ENCODE data around the gene DPYD. TPM values are rescaled to one million over a fixed set of nuclear protein-coding genes. Genes with fewer than 3 reads are reported as not detected.

The DPYD gene
- total and polyA plus RNA-seq, 10 of the 15 experiments (the other 5 are each of a cell fraction or from before 2014, with no cell fraction given): 5.7 to 23.8 (median 10.2) TPM

GRCh38 chr1:97069312-97069711 lies 851.5 kb downstream of the DPYD start:
- ChIA-PET CTCF (interaction anchor here (0.9 kb wide), 1 partner anchor 12 kb away, joined by 3 read pairs; no protein-coding TSS in a partner anchor), SMC1A (ENCODE audit: uncharacterized antibody, unreplicated experiment) (no interaction called here), POLR2A (no interaction called here), RAD21 (ENCODE audit: unreplicated experiment) (no interaction called here)
- no TSS peak for BruUV-seq (replicated peaks)
- no peaks in the 10 kb centered on the region for H3K79me2 ChIP-seq (ENCODE audit: control insufficient read depth, insufficient read depth, low read length)
- no peaks in the 10 kb centered on the region for H3K9me3 ChIP-seq (replicated peaks; ENCODE audit: control insufficient read depth, insufficient read depth, low read length)
- H3K4me3 ChIP-seq: no peak overlapping the region
- no peak for FAIRE-seq
- H3K9ac ChIP-seq (ENCODE audit: control insufficient read depth, insufficient read depth, low read length): no peak overlapping the region
- in situ Hi-C loops (cut with MboI): no loop called here
- no peaks in the 10 kb centered on the region for H3K4me1 ChIP-seq (ENCODE audit: control insufficient read depth, insufficient read depth, low read length)
- no peaks in the 10 kb centered on the region for H3K27me3 ChIP-seq (replicated peaks in 1 of 2; ENCODE audit: control insufficient read depth in 2 of 2, insufficient read depth in 2 of 2, low read length in 1 of 2)
- TF ChIP-seq NR2C1 (IDR thresholded peaks at IDR 0.05) (no peak), NFIC (IDR thresholded peaks at IDR 0.05; ENCODE audit: low read depth, low read length) (no peak), YY1 (IDR thresholded peaks at IDR 0.05; ENCODE audit: low read depth, low read length) (no peak), HDGF (IDR thresholded peaks at IDR 0.05) (no peak), IKZF1 (conservative IDR thresholded peaks at IDR 0.05) (no peak), YBX1 (IDR thresholded peaks at IDR 0.05) (no peak), RBBP5 (conservative IDR thresholded peaks at IDR 0.05) (no peak)
- H4K20me1 ChIP-seq (ENCODE audit: control insufficient read depth, insufficient read depth): no peaks in the 10 kb centered on the region
- intact Hi-C loops (cut with micrococcal nuclease; ENCODE audit: unreplicated experiment): no loop called here
- WGBS (ENCODE audit: insufficient coverage, insufficient replicate concordance, low lambda C conversion rate, missing lambda C conversion rate): 0% methylated on average over 2 of the region's 2 CpGs
- no peak for DNase-seq (ENCODE audit: low read depth, low spot score)
- no peaks in the 10 kb centered on the region for H3K36me3 ChIP-seq (ENCODE audit: control insufficient read depth in 2 of 2, insufficient read depth in 2 of 2, low read length in 1 of 2)
- H3K4me2 ChIP-seq (ENCODE audit: control insufficient read depth, insufficient read depth): no peak overlapping the region
- no peak overlapping the region for H2AFZ ChIP-seq (ENCODE audit: control insufficient read depth, low read depth, low read length)
- H3K27ac ChIP-seq (ENCODE audit: control insufficient read depth, insufficient read depth): no peak overlapping the region
- no peak for ATAC-seq

GRCh38 chr1:97066860-97067259 lies 854.0 kb downstream of the DPYD start:
- no peak for DNase-seq (ENCODE audit: low read depth, low spot score)
- H4K20me1 ChIP-seq (ENCODE audit: control insufficient read depth, insufficient read depth): no peaks in the 10 kb centered on the region
- H3K27ac ChIP-seq (ENCODE audit: control insufficient read depth, insufficient read depth): no peak overlapping the region
- ATAC-seq: no peak
- SMC1A ChIA-PET (ENCODE audit: uncharacterized antibody, unreplicated experiment): interaction anchor here (2.5 kb wide), 1 partner anchor 19 kb away, joined by 8 read pairs; no protein-coding TSS in a partner anchor
- no TSS peak for BruUV-seq (replicated peaks)
- no peak overlapping the region for H3K9ac ChIP-seq (ENCODE audit: control insufficient read depth, insufficient read depth, low read length)
- in situ Hi-C loops (cut with MboI) (no loop called here), intact Hi-C loops (cut with micrococcal nuclease; ENCODE audit: unreplicated experiment) (no loop called here)
- no peaks in the 10 kb centered on the region for H3K27me3 ChIP-seq (replicated peaks in 1 of 2; ENCODE audit: control insufficient read depth in 2 of 2, insufficient read depth in 2 of 2, low read length in 1 of 2)
- no peak overlapping the region for H3K4me3 ChIP-seq
- no peaks in the 10 kb centered on the region for H3K36me3 ChIP-seq (ENCODE audit: control insufficient read depth in 2 of 2, insufficient read depth in 2 of 2, low read length in 1 of 2)
- no peaks in the 10 kb centered on the region for H3K4me1 ChIP-seq (ENCODE audit: control insufficient read depth, insufficient read depth, low read length)
- H3K4me2 ChIP-seq (ENCODE audit: control insufficient read depth, insufficient read depth): no peak overlapping the region
- H3K79me2 ChIP-seq (ENCODE audit: control insufficient read depth, insufficient read depth, low read length): no peaks in the 10 kb centered on the region
- no peaks in the 10 kb centered on the region; the same call in 2 of the 3 replicates for H3K9me3 ChIP-seq (replicated peaks; ENCODE audit: control insufficient read depth, insufficient read depth, low read length)
- POLR2A ChIA-PET: no interaction called here
- CTCF ChIA-PET: no interaction called here
- no peak overlapping the region for H2AFZ ChIP-seq (ENCODE audit: control insufficient read depth, low read depth, low read length)
- no peak for FAIRE-seq
- RAD21 ChIA-PET (ENCODE audit: unreplicated experiment): no interaction called here
- TF ChIP-seq CUX1 (IDR thresholded peaks at IDR 0.05; ENCODE audit: insufficient replicate concordance, low read depth, low read length): no peak
- no peak for TF ChIP-seq IRF4 (IDR thresholded peaks at IDR 0.05; ENCODE audit: low read depth, low read length)
- no peak for TF ChIP-seq ZBTB40 (IDR thresholded peaks at IDR 0.05; ENCODE audit: borderline replicate concordance)
- TF ChIP-seq HDAC2 (IDR thresholded peaks at IDR 0.05): no peak
- no peak for TF ChIP-seq SP1 (IDR thresholded peaks at IDR 0.05; ENCODE audit: low read depth, low read length)

All from GM12878 (cell line).